HEK293T (cell line): ENCODE data around the gene STX10.

Experiments
- CTCF ChIA-PET: fragments of 350-600 bp; formaldehyde crosslinking; extraction: SDS; loops from one replicate; lab custom pipeline; 2021; ENCODE audit warnings: antibody characterized with exemption, inconsistent platforms; lab: Yijun Ruan, JAX
- POLR2A ChIA-PET: fragments of 350-600 bp; formaldehyde crosslinking; extraction: SDS; loops from one replicate; lab custom pipeline; 2020; ENCODE audit warnings: antibody characterized with exemption, inconsistent platforms; lab: Yijun Ruan, JAX
- DNase-seq: peaks from one replicate; pipeline ENCODE4 v3.0.0; 2012; ENCODE audit warnings: mixed read lengths; ENCODE audit errors: extremely low spot score
- ARNT ChIP-seq: fragments of 450-650 bp; IDR thresholded peaks from 2 replicates; pipeline ENCODE4 v1.6.1; 2017; ENCODE audit warnings: mild to moderate bottlenecking
- BHLHE40 ChIP-seq: fragments of 450-650 bp; IDR thresholded peaks from 2 replicates; pipeline ENCODE4 v1.6.1; 2016; ENCODE audit warnings: mild to moderate bottlenecking, moderate library complexity, borderline replicate concordance
- CTBP1 ChIP-seq: fragments of 450-650 bp; IDR thresholded peaks from 2 replicates; pipeline ENCODE4 v1.6.1; 2016; ENCODE audit warnings: borderline replicate concordance
- ELF4 ChIP-seq: fragments of 450-650 bp; IDR thresholded peaks from 2 replicates; pipeline ENCODE4 v1.6.1; 2017; ENCODE audit warnings: antibody characterized with exemption
- FOXA1 ChIP-seq: fragments of 450-650 bp; IDR thresholded peaks from 2 replicates; pipeline ENCODE4 v1.6.1; 2016; ENCODE audit warnings: mild to moderate bottlenecking
- FOXK2 ChIP-seq: fragments of 450-650 bp; IDR thresholded peaks from 2 replicates; pipeline ENCODE4 v1.6.1; 2016; ENCODE audit warnings: mild to moderate bottlenecking
- FOXM1 ChIP-seq: fragments of 450-650 bp; IDR thresholded peaks from 2 replicates; pipeline ENCODE4 v1.6.1; 2017; ENCODE audit warnings: mild to moderate bottlenecking, borderline replicate concordance
- HDGF ChIP-seq: fragments of 450-650 bp; IDR thresholded peaks from 2 replicates; pipeline ENCODE4 v1.6.1; 2017; ENCODE audit warnings: antibody characterized with exemption, borderline replicate concordance
- L3MBTL2 ChIP-seq: fragments of 450-650 bp; conservative IDR thresholded peaks from 2 replicates; pipeline ENCODE4 v1.6.1; 2016; ENCODE audit warnings: mild to moderate bottlenecking
- LEF1 ChIP-seq: fragments of 450-650 bp; IDR thresholded peaks from 2 replicates; pipeline ENCODE4 v1.6.1; 2017; ENCODE audit warnings: mild to moderate bottlenecking, borderline replicate concordance
- NFRKB ChIP-seq: fragments of 450-650 bp; IDR thresholded peaks from 2 replicates; pipeline ENCODE4 v1.6.1; 2016; ENCODE audit warnings: mild to moderate bottlenecking, moderate library complexity
- SP1 ChIP-seq: fragments of 450-650 bp; IDR thresholded peaks from 2 replicates; pipeline ENCODE4 v1.6.1; 2017
- SUZ12 ChIP-seq: fragments of 450-650 bp; IDR thresholded peaks from 2 replicates; pipeline ENCODE4 v1.6.1; 2016; ENCODE audit warnings: mild to moderate bottlenecking
- TARDBP ChIP-seq: fragments of 450-650 bp; IDR thresholded peaks from 2 replicates; pipeline ENCODE4 v1.6.1; 2016
- ZNF384 ChIP-seq: fragments of 450-650 bp; IDR thresholded peaks from 2 replicates; pipeline ENCODE4 v1.6.1; 2016
- TF ChIP-seq, protein P1 (sequence below): fragments of 450-650 bp; IDR thresholded peaks from 2 replicates; pipeline ENCODE4 v1.6.1; 2016

STX10 gene

GRCh38 chr19:13095393-13095784, 54.8 kb downstream of the STX10 start:
- ChIA-PET POLR2A (interaction anchor here (2.0 kb wide), 1 partner anchor 58 kb away, joined by 9 read pairs; no protein-coding TSS in a partner anchor), CTCF (interaction anchor here (1.2 to 3.8 kb wide), 4 partner anchors 34 to 130 kb away, joined by 3 to 35 read pairs (median 24); no protein-coding TSS in a partner anchor)
- no peak for TF ChIP-seq HDGF
- no peak for TF ChIP-seq ELF4
- TF ChIP-seq FOXA1, result no peak
- no peak for TF ChIP-seq FOXM1
- no peak for TF ChIP-seq ARNT
- no peak for TF ChIP-seq ZNF384
- no peak for TF ChIP-seq NFRKB
- no peak for TF ChIP-seq SUZ12
- no peak for TF ChIP-seq LEF1
- TF ChIP-seq BHLHE40, result no peak
- TF ChIP-seq FOXK2, result no peak
- no peak for TF ChIP-seq TARDBP
- no peak for TF ChIP-seq CTBP1
- TF ChIP-seq SP1, result no peak
- TF ChIP-seq, protein P1, sequence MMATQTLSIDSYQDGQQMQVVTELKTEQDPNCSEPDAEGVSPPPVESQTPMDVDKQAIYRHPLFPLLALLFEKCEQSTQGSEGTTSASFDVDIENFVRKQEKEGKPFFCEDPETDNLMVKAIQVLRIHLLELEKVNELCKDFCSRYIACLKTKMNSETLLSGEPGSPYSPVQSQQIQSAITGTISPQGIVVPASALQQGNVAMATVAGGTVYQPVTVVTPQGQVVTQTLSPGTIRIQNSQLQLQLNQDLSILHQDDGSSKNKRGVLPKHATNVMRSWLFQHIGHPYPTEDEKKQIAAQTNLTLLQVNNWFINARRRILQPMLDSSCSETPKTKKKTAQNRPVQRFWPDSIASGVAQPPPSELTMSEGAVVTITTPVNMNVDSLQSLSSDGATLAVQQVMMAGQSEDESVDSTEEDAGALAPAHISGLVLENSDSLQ, result no peak
- no peak for TF ChIP-seq L3MBTL2
- no peak for DNase-seq

GRCh38 chr19:13094771-13095392, 55.3 kb downstream of the STX10 start:
- DNase-seq, result no peak
- ChIA-PET POLR2A (interaction anchor here (1.0 to 2.0 kb wide), 2 partner anchors 12 to 58 kb away, joined by 3 to 9 read pairs; no protein-coding TSS in a partner anchor), CTCF (interaction anchor here (0.8 to 3.8 kb wide), 10 partner anchors 12 to 129 kb away, joined by 3 to 35 read pairs (median 6); no protein-coding TSS in a partner anchor)
- TF ChIP-seq SUZ12, result no peak

DNA sequence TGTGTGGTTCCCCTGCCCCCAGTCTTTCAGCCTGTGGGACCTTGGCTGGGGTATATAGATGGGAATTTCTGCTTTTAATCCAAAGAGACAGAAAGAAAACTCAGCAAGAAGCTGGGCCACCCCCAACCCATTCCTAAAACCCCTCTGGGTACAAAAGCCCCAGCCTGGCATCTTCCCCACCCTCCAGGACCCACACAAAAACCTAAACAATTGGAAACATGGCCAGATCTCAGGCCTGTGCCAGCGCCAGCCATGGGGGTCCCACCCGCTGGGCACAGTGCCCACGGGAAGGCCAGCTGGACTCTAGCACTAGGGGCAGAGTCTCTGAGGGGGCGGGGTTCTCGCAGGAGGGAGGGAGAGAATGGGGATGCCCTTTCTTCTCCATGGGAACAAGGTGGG, 56.1 kb downstream of the STX10 start:
- TF ChIP-seq FOXM1, result no peak
- no peak for TF ChIP-seq SP1
- TF ChIP-seq ZNF384, result no peak
- no peak for TF ChIP-seq FOXK2
- no peak for TF ChIP-seq FOXA1
- TF ChIP-seq NFRKB, result no peak
- TF ChIP-seq TARDBP, result no peak
- TF ChIP-seq ARNT, result no peak
- no peak for TF ChIP-seq ELF4
- TF ChIP-seq CTBP1, result no peak
- TF ChIP-seq SUZ12, result no peak
- TF ChIP-seq LEF1, result no peak
- no peak for TF ChIP-seq L3MBTL2
- TF ChIP-seq HDGF, result no peak
- TF ChIP-seq BHLHE40, result no peak
- TF ChIP-seq, protein P1, result no peak
- ChIA-PET POLR2A (interaction anchor here (1.0 to 1.3 kb wide), 2 partner anchors 11 to 117 kb away, joined by 3 read pairs; no protein-coding TSS in a partner anchor), CTCF (interaction anchor here (0.6 to 3.8 kb wide), 17 partner anchors 11 to 303 kb away, joined by 3 to 35 read pairs (median 4); no protein-coding TSS in a partner anchor)
- no peak for DNase-seq
